SU-DHL-6 (cell line): ENCODE data around the gene OR4D10.
A peak's percentile ranks its signal among the peaks of the same experiment; 100 is the strongest.

Source experiments
- EZH2phosphoT487 ChIP-seq: fragments of 200-600 bp; sonication (generic), shearing (Covaris generic); conservative IDR thresholded peaks from 2 replicates; pipeline ENCODE4 v1.6.1; 2018; ENCODE audit warnings: mild to moderate bottlenecking, antibody characterized with exemption, low read length, moderate library complexity, mixed read lengths
- TF ChIP-seq, protein P1 (sequence below): fragments of 200-600 bp; sonication (generic); IDR thresholded peaks from one replicate; pipeline ENCODE4 v1.5.1; 2017; ENCODE audit warnings: antibody characterized with exemption, mild to moderate bottlenecking, low read length, moderate library complexity; ENCODE audit not compliant: insufficient read depth, poor library complexity, severe bottlenecking

DNA sequence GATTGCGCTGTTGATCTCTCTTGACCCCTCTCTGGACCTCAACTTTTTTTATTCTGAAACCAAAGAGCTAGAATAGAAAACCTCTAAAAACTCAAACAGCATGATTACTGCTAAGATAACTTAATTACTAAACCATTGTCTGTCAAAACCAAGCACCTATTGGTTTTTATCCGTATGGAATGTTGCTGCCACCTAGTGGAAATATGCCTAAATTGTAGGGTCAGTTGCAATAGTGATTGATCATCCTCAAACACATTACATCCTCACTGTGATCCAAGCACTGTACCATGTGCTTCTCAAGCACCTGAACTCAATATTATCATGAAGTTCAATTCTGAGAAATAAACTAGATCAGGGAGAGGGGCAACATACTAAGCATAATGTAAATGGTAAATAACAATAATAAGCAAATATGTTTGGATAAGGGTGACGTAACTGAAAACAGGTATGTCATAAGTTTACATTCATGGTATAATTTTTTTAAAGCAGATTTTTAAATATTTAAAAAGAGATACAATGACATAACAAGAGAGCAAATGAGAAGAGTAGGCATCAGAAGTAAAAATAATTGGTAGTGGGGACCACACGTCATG lies 43.1 kb upstream of the OR4D10 start:
- TF ChIP-seq, protein P1, sequence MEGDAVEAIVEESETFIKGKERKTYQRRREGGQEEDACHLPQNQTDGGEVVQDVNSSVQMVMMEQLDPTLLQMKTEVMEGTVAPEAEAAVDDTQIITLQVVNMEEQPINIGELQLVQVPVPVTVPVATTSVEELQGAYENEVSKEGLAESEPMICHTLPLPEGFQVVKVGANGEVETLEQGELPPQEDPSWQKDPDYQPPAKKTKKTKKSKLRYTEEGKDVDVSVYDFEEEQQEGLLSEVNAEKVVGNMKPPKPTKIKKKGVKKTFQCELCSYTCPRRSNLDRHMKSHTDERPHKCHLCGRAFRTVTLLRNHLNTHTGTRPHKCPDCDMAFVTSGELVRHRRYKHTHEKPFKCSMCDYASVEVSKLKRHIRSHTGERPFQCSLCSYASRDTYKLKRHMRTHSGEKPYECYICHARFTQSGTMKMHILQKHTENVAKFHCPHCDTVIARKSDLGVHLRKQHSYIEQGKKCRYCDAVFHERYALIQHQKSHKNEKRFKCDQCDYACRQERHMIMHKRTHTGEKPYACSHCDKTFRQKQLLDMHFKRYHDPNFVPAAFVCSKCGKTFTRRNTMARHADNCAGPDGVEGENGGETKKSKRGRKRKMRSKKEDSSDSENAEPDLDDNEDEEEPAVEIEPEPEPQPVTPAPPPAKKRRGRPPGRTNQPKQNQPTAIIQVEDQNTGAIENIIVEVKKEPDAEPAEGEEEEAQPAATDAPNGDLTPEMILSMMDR: peak; percentile 58
- TF ChIP-seq EZH2phosphoT487: no peak
